Stimulated activated CD8-positive, alpha-beta memory T cell treated with anti-CD3 and anti-CD28 coated beads, Interleukin-7, amount 100 ng/mL, for 1 hour (primary cell): ENCODE measurements around the gene MYO9B.
"Not testable (repeated sequence)": the region's sequence is repeated elsewhere in the genome, so short reads cannot be mapped to it uniquely, and the experiment has no call there.

Experiments used
- DNase-seq, 2 donors: peaks; one replicate each; pipeline ENCODE4 v3.0.0-alpha.2; 2020; ENCODE audit warnings: low read depth in 2 of 2

The MYO9B gene

DNA sequence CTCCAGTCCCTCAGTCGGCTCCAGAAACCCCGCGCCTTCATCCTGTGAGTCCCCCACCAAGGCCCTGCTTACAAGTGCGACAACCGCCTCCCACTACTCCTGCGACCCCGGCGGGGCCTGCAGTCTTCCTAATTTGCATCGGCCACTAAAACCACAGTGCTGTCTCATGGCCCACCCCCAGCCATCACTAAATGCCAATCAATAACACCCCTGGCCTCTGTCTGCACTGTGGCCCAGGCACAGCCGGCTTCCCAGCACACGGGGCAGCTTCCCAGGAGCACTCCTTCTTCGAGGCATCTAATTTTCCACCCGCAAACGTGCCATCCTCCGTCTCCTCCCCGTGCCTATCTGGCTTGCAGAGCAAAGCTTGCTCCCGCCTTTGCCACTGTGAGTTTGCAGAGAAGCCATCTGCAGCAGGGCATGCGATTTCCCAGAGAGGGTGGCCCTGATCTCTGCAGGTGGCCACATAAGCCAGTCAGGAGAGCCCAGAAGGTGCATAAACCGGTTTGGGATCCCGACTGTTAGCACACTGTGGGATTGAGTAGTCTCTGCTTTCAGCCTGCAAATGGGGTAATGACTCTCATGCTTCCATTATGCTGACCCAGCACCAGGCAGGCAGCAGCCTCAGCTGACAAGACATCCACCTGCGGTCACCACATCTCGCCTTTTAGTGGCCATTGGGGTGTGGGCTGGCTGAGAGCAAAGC, 105.6 kb downstream of the MYO9B start:
- no peak for DNase-seq

DNA sequence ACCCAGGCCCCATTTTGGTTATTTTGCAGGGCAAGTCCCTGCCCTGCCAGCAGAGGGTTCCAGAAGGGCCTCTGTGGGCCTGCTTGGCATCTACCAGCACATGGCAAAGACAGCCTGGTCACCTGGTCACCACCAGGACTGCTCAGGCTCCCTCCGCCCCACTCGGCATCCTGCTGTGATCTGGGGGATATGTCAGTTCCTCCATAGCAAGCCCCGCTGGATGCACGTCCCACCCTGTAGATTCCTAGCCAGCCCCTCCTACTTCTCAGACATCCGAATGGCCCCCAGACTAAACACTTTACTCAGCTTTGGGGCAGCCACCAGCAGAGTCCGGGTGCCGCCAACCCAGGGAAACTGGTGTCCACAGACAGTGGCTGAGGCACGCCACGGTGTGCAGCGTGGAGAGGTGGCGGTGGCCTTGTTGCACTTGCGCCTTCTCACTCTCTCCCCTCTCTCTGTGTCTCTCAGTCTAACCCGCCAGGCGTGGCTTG, 107.7 kb downstream of the MYO9B start:
- DNase-seq, result no peak

DNA sequence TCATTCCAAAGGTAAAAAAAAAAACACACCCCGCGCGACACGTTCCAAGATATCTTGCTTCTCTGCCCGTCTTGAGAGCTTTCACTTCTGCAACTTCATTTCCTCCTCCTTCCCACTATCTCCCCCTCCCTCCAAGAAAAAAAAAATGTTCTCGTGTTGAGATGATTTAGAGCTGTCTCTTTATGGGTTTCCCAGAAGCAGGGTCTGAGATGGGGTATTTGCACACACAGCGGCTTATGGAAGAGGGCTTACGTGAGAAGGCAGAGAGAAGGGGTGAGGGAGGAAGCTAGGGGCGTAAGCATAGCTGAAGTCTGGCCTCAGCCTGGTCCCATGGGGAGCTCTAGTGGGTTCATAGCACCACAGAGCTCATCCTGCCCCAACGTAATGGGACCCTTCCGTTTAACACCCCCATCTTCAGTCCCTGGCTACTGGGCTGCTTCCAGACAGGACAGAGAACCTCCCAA, 108.3 kb downstream of the MYO9B start:
- no peak for DNase-seq

GRCh38 chr19:17184371-17184841, 108.8 kb downstream of the MYO9B start:
- DNase-seq, result peak; percentile 32 to 36

DNA sequence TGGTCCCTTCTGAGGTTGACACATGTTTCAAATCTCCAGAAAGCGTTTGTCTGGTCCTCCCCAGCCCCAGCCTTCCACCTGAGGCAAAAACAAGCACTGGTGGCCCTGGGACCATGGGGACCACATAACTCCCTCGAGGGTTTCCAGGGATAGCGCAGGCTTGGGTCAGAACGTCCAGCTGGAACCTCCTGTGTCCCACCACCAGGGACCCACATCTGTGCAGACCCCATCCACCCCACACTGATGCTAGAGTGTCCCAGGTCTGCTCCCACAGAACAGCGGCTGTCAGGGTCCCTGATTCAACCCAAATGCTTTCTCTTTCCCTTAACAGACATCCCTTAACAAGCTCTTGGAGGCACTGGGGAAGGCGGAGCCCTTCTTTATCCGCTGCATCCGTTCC, 110.0 kb downstream of the MYO9B start:
- DNase-seq, result no peak

- DNase-seq, result not testable (repeated sequence)
These were observed 116.2 kb downstream of the MYO9B start for GRCh38 chr19:17191736-17192135.

GRCh38 chr19:17192751-17193150, 117.2 kb downstream of the MYO9B start:
- no peak for DNase-seq

- no peak for DNase-seq
These were observed 119.0 kb downstream of the MYO9B start for GRCh38 chr19:17194608-17195007.

GRCh38 chr19:17195106-17195505, 119.5 kb downstream of the MYO9B start:
- no peak for DNase-seq

- no peak for DNase-seq
These were observed 121.0 kb downstream of the MYO9B start for GRCh38 chr19:17196610-17197009.

GRCh38 chr19:17197666-17198065, 122.1 kb downstream of the MYO9B start:
- DNase-seq, result no peak

GRCh38 chr19:17200408-17201079, 125.0 kb downstream of the MYO9B start:
- DNase-seq, result no peak

DNA sequence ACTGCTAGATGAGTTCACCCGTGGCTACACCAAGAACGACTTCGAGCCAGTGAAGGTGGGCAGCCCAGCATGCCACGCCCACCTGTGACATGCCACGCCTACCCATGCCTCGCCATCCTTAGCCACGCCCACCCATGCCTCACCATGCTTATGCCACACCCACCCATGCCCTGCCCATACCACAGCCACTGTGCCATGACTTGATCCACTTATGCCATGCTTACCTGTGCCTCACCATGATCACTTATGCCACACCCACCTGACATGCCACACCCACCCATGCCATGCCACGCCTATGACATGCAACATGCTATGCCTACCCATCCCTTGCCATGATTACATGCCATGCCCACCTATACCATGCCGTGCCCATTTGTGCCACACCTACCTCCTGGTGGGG, 126.7 kb downstream of the MYO9B start:
- no peak for DNase-seq

DNA sequence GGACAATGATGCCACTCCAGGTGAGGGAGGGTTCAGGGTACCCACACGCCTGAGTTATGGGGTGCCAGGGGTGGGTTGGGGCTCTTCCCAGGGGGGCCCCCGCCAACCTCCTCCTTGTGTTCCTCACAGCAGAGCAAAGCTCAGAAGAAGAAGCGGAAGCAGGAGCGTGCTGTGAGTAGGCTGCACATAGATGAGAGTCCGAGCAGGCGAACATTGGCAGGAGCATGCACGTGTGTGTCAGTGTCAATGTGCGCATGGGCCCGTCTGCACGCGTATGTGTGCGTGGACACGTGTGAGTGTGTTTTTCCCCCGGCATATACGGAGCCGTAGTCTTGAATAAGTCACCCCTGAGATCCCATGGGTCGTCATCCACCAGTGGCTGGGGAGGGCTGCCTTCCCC, 127.1 kb downstream of the MYO9B start:
- DNase-seq, result no peak

GRCh38 chr19:17205237-17206140, 129.9 kb downstream of the MYO9B start:
- DNase-seq, result peak in 1 of 2 donors; percentile 40

DNA sequence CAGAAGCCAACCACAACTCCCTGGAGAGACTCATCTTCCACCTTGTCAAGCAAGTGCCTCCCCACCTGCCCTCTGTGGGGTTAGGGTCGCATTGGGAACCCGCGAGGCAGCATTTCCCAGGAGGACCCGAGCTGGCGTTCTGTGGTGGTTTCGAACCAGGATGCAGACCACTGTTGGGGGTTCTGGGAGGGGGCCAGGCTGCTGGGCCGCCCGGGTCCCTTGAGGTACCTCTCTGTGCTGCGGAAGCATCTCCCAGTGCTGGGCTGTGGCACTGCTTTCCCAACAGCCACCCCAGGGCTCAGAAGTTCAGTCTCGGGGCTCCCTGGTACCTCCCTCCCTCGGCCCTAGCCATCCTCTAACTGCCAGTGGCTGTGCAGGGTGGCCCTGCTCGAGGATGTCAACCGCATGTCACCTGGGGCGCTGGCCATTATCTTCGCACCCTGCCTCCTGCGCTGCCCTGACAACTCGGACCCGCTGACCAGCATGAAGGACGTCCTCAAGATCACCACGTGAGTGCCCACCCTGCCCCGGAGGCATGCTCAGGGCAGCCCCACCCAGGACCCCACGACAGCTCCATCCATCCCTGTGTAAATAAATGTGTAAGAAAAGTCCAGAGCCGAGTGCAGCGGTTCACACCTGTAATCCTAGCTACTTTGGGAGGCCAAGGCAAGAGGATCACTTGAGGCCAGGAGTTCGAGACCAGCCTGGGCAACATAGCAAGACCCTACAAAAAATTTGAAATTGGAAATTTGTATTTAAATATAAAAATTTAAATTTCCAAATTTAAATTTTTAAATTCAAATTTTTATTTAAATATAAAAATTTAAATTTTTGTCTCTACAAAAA, 131.4 kb downstream of the MYO9B start:
- DNase-seq, result no peak

GRCh38 chr19:17209126-17210036, 133.8 kb downstream of the MYO9B start:
- DNase-seq, result no peak

DNA sequence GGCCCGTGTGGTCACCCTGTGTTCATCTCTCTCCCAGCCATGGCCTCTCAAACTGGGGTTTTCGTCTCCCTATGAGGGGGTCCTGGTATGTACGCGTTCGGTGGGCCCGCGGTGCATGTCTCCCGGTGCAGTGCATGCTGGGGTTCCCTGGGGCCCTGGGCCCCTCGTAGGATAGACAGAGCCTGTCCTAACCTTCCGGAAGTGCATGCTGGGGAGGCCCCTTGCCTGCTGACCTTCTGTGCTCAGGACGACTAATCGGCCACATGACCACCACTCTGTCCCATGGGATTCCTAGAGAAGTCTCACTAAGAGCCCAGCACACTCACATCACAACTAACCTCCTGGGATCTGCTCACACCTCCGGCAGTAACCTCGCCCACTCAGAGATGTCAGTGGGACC, 134.7 kb downstream of the MYO9B start:
- DNase-seq, result no peak

GRCh38 chr19:17211547-17212446, 136.2 kb downstream of the MYO9B start:
- no peak for DNase-seq
